A549 (cell line): ENCODE measurements around the gene TLCD2. TPM values are rescaled to one million over a fixed set of nuclear protein-coding genes. Genes with fewer than 3 reads are reported as not detected.

Experiments
- ATAC-seq, 2 experiments: fragments of 200-7000 bp in 1 of 2; fragments of >200 bp in 1 of 2; cut with Nextera tagmentation in 1 of 2; cut with Tn5 transposase in 1 of 2; 3 replicates each; pipeline versions ENCODE4 v1.8.0 to v1.9.1; 2018 to 2020; ENCODE audit warnings: mild to moderate bottlenecking in 1 of 2, moderate library complexity in 1 of 2
- CTCF ChIA-PET: fragments of 300-600 bp; sonication (Branson Sonifier 250); formaldehyde crosslinking; extraction: SDS; loops from one replicate; lab custom pipeline; 2021; ENCODE audit warnings: antibody characterized with exemption, inconsistent platforms; lab: Yijun Ruan, JAX
- POLR2A ChIA-PET: fragments of 350-600 bp; formaldehyde crosslinking; extraction: SDS; loops from one replicate; lab custom pipeline; 2021; ENCODE audit warnings: antibody characterized with exemption, inconsistent platforms; lab: Yijun Ruan, JAX
- DNase-seq, 2 experiments: peaks; one replicate each; pipeline versions ENCODE4 v3.0.0 to v3.0.0-alpha.2; 2011 to 2016; ENCODE audit warnings: low read depth in 1 of 2, low spot score in 1 of 2
- FAIRE-seq: peaks from 2 replicates; lab custom pipeline; 2011; peaks lifted over from hg19 to GRCh38; lab: Jason Lieb, UNC
- H3K27ac ChIP-seq, 2 experiments: fragments of >200 bp; sonication (Bioruptor Twin); formaldehyde crosslinking; 3 replicates each; pipeline ENCODE4 v1.5.1; 2016 to 2017
- H3K4me1 ChIP-seq: fragments of >200 bp; sonication (Bioruptor Twin); formaldehyde crosslinking; 3 replicates; pipeline ENCODE4 v1.6.1; 2016
- H3K4me2 ChIP-seq: fragments of >200 bp; sonication (Bioruptor Twin); formaldehyde crosslinking; 3 replicates; pipeline ENCODE4 v1.6.1; 2016
- H3K4me3 ChIP-seq: fragments of >200 bp; sonication (Bioruptor Twin); formaldehyde crosslinking; 3 replicates; pipeline ENCODE4 v1.5.1; 2016
- H3K9me3 ChIP-seq: fragments of >200 bp; sonication (Bioruptor Twin); formaldehyde crosslinking; 3 replicates; pipeline ENCODE4 v1.6.1; 2016
- CBX8 ChIP-seq: fragments of 200-600 bp; sonication (generic); IDR thresholded peaks from 2 replicates; pipeline ENCODE4 v1.6.1; 2016
- FOSL2 ChIP-seq, 2 experiments: fragments of 450-650 bp in 1 of 2; fragments of >200 bp in 1 of 2; sonication (Bioruptor Twin) in 1 of 2; formaldehyde crosslinking; IDR thresholded peaks; 2 replicates each; pipeline versions ENCODE4 v1.5.0 to v1.6.1; 2016 to 2020; ENCODE audit warnings: mild to moderate bottlenecking in 1 of 2, moderate library complexity in 1 of 2
- HOXA7 ChIP-seq: fragments of 250-450 bp; sonication (Bioruptor Pico); IDR thresholded peaks from 2 replicates; pipeline ENCODE4 v1.5.0; 2020; ENCODE audit warnings: mild to moderate bottlenecking, moderate library complexity
- HOXB5 ChIP-seq: fragments of 250-450 bp; sonication (Bioruptor Pico); IDR thresholded peaks from 2 replicates; pipeline ENCODE4 v1.5.0; 2020; ENCODE audit warnings: mild to moderate bottlenecking, moderate library complexity
- KDM1A ChIP-seq: fragments of 200-600 bp; sonication (generic); IDR thresholded peaks from 2 replicates; pipeline ENCODE4 v1.6.1; 2016; ENCODE audit warnings: low read depth, mild to moderate bottlenecking
- MAZ ChIP-seq: fragments of 150-350 bp; IDR thresholded peaks from 2 replicates; pipeline ENCODE4 v1.6.1; 2014; ENCODE audit warnings: antibody characterized with exemption, low read depth, low read length, borderline replicate concordance
- POLR2A ChIP-seq: IDR thresholded peaks from 2 replicates; pipeline ENCODE4 v1.6.1; 2012; ENCODE audit warnings: mild to moderate bottlenecking, low read length
- POLR2AphosphoS2 ChIP-seq: conservative IDR thresholded peaks from 2 replicates; pipeline ENCODE4 v1.6.1; 2012; ENCODE audit warnings: low read length, improper control_type of control experiment, inconsistent platforms
- RCOR1 ChIP-seq: fragments of 150-350 bp; IDR thresholded peaks from 2 replicates; pipeline ENCODE4 v1.6.1; 2014; ENCODE audit warnings: antibody characterized with exemption, low read length, low read depth
- RNF2 ChIP-seq: fragments of 200-600 bp; sonication (generic); IDR thresholded peaks from 2 replicates; pipeline ENCODE4 v1.6.1; 2016; ENCODE audit warnings: low read depth, mild to moderate bottlenecking, antibody characterized with exemption, moderate library complexity, borderline replicate concordance
- SMC3 ChIP-seq: fragments of >200 bp; sonication (Bioruptor Twin); formaldehyde crosslinking; IDR thresholded peaks from 3 replicates; pipeline ENCODE4 v1.6.1; 2018; ENCODE audit warnings: inconsistent platforms
- TP53 ChIP-seq: fragments of 250-450 bp; sonication (Bioruptor Pico); IDR thresholded peaks from 2 replicates; pipeline ENCODE4 v1.5.0; 2021; ENCODE audit warnings: mild to moderate bottlenecking, moderate library complexity
- ZFP36 ChIP-seq: fragments of 450-650 bp; IDR thresholded peaks from 2 replicates; pipeline ENCODE4 v1.6.1; 2014; ENCODE audit warnings: borderline replicate concordance; ENCODE audit not compliant: partially characterized antibody
- ZNF302 ChIP-seq: fragments of 250-450 bp; sonication (Bioruptor Pico); IDR thresholded peaks from 2 replicates; pipeline ENCODE4 v1.9.0; 2021; ENCODE audit warnings: inconsistent platforms, mild to moderate bottlenecking, moderate library complexity
- WGBS: methylation state at CpG from one replicate; pipeline ENCODE4 v1.1.6; 2017; ENCODE audit errors: missing lambda C conversion rate; 5-methylcytosine and 5-hydroxymethylcytosine counted together
- polyA plus RNA-seq, 4 experiments: library from polyadenylated mRNA; depleted of rRNA in 3 of 4; stranded (reverse); fragments of >200 nt; fragmentation: RNase III in 1 of 4; extraction: RNeasy Plus Mini Kit Qiagen cat#74134 plus additional on column Dnase treatment in 1 of 4; gene quantifications; 2 replicates in 3 of 4; 3 replicates in 1 of 4; pipeline ENCODE4 v1.2.3, GENCODE V29; 2011 to 2017
- TF ChIP-seq, protein P1 (sequence below): fragments of >200 bp; sonication (Bioruptor Twin); formaldehyde crosslinking; IDR thresholded peaks from 3 replicates; pipeline ENCODE4 v1.5.1; 2016
- TF ChIP-seq, protein P2 (sequence below): fragments of 450-650 bp; IDR thresholded peaks from 2 replicates; pipeline ENCODE4 v1.6.1; 2014; ENCODE audit warnings: antibody characterized with exemption
- TF ChIP-seq, protein P3 (sequence below): fragments of >200 bp; sonication (Bioruptor Twin); formaldehyde crosslinking; IDR thresholded peaks from 2 replicates; pipeline ENCODE4 v1.6.1; 2016
- TF ChIP-seq, protein P4 (sequence below): IDR thresholded peaks from 2 replicates; pipeline ENCODE4 v1.6.1; 2012; ENCODE audit warnings: low read depth, borderline replicate concordance
- TF ChIP-seq, protein P5 (sequence below): fragments of 250-450 bp; sonication (Bioruptor Pico); IDR thresholded peaks from 2 replicates; pipeline ENCODE4 v1.5.0; 2020; ENCODE audit warnings: low read depth, mild to moderate bottlenecking, moderate library complexity
- TF ChIP-seq, protein P6 (sequence below): fragments of 200-600 bp; sonication (generic); IDR thresholded peaks from 2 replicates; pipeline ENCODE4 v1.6.1; 2016; ENCODE audit warnings: antibody characterized with exemption, mild to moderate bottlenecking, moderate library complexity
- TF ChIP-seq, protein P7 (sequence below): fragments of 250-450 bp; sonication (Bioruptor Pico); IDR thresholded peaks from 2 replicates; pipeline ENCODE4 v1.5.0; 2021; ENCODE audit warnings: mild to moderate bottlenecking, moderate library complexity, borderline replicate concordance

Gene TLCD2
- polyA plus RNA-seq, 2 of the 4 experiments (the other 2 are of a cell fraction) = 3.5 to 4.5 TPM

DNA sequence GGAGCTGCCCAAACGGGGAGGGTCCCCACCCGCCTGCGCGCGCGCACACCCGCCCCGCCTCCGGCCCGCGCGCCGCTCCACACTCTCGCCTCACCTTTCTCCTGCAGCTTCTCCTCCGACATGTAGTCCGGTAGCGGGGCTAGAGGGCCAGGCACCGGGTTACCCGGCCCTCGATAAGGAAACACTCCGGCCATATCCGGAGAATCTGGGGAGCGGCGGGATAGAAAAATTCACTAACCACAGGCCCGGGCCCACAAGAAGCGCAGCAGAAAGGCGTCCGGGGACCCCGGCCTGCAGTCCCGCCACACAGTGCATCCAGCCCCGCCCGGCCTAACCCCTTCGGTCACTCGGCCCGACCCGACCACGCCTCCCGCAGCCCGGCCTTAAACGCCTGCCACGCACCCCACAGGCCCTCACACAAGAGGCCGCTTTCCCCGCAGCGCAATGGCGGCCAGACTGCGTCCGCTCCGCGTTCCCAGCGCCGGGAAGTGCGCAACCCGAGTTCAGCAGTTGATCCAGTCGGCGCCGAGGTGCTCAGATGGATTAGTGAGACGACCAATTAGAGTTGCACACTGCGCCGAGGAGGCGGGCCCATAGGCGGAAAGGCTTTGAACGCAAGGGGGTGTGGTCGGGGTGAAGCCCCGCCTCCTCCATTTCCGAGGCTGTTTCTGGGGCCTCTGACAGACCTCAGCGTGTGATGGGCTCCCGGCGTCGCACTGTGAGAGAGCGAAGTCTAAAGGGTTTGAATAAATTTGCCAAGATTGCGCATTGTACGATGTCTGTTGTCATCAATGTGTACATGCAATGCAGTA lies 25.6 kb downstream of the TLCD2 start, which contains the start of gene PRPF8 (continued):
- peak; percentile 12; the same call in 1 of the 3 replicates for TF ChIP-seq SMC3
- TF ChIP-seq, protein P1, sequence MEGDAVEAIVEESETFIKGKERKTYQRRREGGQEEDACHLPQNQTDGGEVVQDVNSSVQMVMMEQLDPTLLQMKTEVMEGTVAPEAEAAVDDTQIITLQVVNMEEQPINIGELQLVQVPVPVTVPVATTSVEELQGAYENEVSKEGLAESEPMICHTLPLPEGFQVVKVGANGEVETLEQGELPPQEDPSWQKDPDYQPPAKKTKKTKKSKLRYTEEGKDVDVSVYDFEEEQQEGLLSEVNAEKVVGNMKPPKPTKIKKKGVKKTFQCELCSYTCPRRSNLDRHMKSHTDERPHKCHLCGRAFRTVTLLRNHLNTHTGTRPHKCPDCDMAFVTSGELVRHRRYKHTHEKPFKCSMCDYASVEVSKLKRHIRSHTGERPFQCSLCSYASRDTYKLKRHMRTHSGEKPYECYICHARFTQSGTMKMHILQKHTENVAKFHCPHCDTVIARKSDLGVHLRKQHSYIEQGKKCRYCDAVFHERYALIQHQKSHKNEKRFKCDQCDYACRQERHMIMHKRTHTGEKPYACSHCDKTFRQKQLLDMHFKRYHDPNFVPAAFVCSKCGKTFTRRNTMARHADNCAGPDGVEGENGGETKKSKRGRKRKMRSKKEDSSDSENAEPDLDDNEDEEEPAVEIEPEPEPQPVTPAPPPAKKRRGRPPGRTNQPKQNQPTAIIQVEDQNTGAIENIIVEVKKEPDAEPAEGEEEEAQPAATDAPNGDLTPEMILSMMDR = no peak
- peak; percentile 80 for TF ChIP-seq POLR2A
- TF ChIP-seq, protein P2, sequence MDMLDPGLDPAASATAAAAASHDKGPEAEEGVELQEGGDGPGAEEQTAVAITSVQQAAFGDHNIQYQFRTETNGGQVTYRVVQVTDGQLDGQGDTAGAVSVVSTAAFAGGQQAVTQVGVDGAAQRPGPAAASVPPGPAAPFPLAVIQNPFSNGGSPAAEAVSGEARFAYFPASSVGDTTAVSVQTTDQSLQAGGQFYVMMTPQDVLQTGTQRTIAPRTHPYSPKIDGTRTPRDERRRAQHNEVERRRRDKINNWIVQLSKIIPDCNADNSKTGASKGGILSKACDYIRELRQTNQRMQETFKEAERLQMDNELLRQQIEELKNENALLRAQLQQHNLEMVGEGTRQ = no peak
- TF ChIP-seq, all 56 proteins: peak for 11

DNA sequence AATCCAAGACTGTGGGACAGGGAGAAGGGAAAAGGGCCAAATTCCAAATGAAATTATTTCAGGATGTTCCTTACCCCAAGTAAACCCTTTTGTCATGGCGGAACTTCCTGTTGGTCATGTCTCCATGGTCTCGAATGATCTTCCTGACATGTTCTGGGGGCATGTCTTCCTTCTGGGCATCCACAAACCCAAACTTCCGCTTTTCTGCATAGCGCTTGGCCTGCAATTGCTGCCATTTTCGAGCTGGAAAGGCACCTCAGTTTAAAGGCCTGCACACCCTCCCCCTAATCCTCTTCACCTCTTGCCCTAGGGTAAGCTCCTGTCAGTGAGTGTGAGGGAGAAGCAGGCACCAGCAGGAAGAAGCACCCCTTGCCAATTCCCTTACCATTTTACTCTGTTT lies 26.7 kb downstream of the TLCD2 start:
- POLR2A ChIA-PET = interaction anchor here (0.5 to 2.0 kb wide), 10 partner anchors 10 to 362 kb away, joined by 3 to 14 read pairs (median 6); partner anchors contain the start of gene RILP
- H3K9me3 ChIP-seq = no peaks in the 10 kb centered on the region
- H3K4me3 ChIP-seq = peak overlapping the region; percentile 85
- 80% methylated on average over 5 of the region's 5 CpGs for WGBS
- FAIRE-seq (no peak), DNase-seq (no peak), ATAC-seq (no peak)
- peaks cover 7% of the 10 kb centered on the region for H3K4me1 ChIP-seq
- peak overlapping the region; percentile 95 for H3K27ac ChIP-seq
- peak overlapping the region; percentile 89 for H3K4me2 ChIP-seq
- TF ChIP-seq, protein P3, sequence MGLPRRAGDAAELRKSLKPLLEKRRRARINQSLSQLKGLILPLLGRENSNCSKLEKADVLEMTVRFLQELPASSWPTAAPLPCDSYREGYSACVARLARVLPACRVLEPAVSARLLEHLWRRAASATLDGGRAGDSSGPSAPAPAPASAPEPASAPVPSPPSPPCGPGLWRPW = no peak
- TF ChIP-seq RCOR1 (no peak), POLR2AphosphoS2 (no peak), KDM1A (no peak), MAZ (no peak), RNF2 (no peak), HOXB5 (CRISPR knock-in tag) (no peak), FOSL2 (IDR thresholded peaks at IDR 0.05) (no peak), FOSL2 (CRISPR knock-in tag; IDR thresholded peaks at IDR 0.05) (no peak)
- TF ChIP-seq, protein P4, sequence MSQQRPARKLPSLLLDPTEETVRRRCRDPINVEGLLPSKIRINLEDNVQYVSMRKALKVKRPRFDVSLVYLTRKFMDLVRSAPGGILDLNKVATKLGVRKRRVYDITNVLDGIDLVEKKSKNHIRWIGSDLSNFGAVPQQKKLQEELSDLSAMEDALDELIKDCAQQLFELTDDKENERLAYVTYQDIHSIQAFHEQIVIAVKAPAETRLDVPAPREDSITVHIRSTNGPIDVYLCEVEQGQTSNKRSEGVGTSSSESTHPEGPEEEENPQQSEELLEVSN = no peak
- TF ChIP-seq, protein P5, sequence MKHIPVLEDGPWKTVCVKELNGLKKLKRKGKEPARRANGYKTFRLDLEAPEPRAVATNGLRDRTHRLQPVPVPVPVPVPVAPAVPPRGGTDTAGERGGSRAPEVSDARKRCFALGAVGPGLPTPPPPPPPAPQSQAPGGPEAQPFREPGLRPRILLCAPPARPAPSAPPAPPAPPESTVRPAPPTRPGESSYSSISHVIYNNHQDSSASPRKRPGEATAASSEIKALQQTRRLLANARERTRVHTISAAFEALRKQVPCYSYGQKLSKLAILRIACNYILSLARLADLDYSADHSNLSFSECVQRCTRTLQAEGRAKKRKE = no peak
- CTCF ChIA-PET = interaction anchor here (1.0 to 10.2 kb wide), 9 partner anchors 10 to 100 kb away, joined by 3 to 127 read pairs (median 4); partner anchors contain the start of gene RILP

DNA sequence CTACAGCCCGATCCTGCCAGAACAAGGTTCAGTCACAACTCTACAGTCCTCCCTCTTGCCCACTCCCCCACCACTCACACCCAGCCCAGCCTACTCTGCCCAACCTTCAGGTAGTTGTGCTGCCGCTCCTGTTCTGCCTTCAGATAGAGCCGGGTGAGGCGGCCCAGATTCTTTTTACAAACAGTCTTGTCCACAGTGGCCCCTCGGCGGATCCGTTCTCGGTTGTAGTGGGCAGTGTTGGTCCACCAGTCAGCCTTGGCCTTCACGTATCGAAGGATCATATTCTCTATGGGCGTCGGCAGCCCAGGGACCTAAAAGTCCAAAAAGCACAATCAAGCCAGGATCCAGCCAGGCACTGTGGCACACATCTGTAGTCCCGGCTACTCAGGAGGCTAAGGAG lies 33.8 kb downstream of the TLCD2 start:
- no peak for TF ChIP-seq CBX8
- no peak for TF ChIP-seq ZNF302 (CRISPR knock-in tag)
- TF ChIP-seq ZFP36 = no peak
- TF ChIP-seq, protein P6, sequence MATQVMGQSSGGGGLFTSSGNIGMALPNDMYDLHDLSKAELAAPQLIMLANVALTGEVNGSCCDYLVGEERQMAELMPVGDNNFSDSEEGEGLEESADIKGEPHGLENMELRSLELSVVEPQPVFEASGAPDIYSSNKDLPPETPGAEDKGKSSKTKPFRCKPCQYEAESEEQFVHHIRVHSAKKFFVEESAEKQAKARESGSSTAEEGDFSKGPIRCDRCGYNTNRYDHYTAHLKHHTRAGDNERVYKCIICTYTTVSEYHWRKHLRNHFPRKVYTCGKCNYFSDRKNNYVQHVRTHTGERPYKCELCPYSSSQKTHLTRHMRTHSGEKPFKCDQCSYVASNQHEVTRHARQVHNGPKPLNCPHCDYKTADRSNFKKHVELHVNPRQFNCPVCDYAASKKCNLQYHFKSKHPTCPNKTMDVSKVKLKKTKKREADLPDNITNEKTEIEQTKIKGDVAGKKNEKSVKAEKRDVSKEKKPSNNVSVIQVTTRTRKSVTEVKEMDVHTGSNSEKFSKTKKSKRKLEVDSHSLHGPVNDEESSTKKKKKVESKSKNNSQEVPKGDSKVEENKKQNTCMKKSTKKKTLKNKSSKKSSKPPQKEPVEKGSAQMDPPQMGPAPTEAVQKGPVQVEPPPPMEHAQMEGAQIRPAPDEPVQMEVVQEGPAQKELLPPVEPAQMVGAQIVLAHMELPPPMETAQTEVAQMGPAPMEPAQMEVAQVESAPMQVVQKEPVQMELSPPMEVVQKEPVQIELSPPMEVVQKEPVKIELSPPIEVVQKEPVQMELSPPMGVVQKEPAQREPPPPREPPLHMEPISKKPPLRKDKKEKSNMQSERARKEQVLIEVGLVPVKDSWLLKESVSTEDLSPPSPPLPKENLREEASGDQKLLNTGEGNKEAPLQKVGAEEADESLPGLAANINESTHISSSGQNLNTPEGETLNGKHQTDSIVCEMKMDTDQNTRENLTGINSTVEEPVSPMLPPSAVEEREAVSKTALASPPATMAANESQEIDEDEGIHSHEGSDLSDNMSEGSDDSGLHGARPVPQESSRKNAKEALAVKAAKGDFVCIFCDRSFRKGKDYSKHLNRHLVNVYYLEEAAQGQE = no peak
- no peak for TF ChIP-seq RNF2
- no peak for TF ChIP-seq TP53 (CRISPR knock-in tag)
- TF ChIP-seq HOXA7 = no peak
- TF ChIP-seq, protein P7, sequence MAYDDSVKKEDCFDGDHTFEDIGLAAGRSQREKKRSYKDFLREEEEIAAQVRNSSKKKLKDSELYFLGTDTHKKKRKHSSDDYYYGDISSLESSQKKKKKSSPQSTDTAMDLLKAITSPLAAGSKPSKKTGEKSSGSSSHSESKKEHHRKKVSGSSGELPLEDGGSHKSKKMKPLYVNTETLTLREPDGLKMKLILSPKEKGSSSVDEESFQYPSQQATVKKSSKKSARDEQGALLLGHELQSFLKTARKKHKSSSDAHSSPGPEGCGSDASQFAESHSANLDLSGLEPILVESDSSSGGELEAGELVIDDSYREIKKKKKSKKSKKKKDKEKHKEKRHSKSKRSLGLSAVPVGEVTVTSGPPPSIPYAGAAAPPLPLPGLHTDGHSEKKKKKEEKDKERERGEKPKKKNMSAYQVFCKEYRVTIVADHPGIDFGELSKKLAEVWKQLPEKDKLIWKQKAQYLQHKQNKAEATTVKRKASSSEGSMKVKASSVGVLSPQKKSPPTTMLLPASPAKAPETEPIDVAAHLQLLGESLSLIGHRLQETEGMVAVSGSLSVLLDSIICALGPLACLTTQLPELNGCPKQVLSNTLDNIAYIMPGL (CRISPR knock-in tag) = no peak
- no peak overlapping the region for H3K4me3 ChIP-seq
- no peak for ATAC-seq
- no peak for FAIRE-seq
- no peak overlapping the region for H3K4me2 ChIP-seq
- no peak for DNase-seq
- ChIA-PET POLR2A (interaction anchor here (2.6 kb wide), 1 partner anchor 27 kb away, joined by 9 read pairs; the partner anchor contains the start of gene RILP), CTCF (interaction anchor here (1.2 to 10.2 kb wide), 4 partner anchors 8 to 27 kb away, joined by 3 to 47 read pairs (median 6); partner anchors contain the start of gene RILP)
- no peaks in the 10 kb centered on the region for H3K4me1 ChIP-seq
- H3K9me3 ChIP-seq = no peaks in the 10 kb centered on the region
- no peak overlapping the region for H3K27ac ChIP-seq
- WGBS = 94% methylated on average over 13 of the region's 13 CpGs
